SK-N-SH treated with all-trans-retinoic acid at 6 μM for 48 hours (cell line): ENCODE results near the gene IFIT3.

Experiments used
- ARNTL ChIP-seq: fragments of 450-650 bp; formaldehyde crosslinking; IDR thresholded peaks from 2 replicates; pipeline ENCODE4 v1.5.0; 2020; ENCODE audit warnings: low read depth, mild to moderate bottlenecking, moderate library complexity, borderline replicate concordance
- CSDC2 ChIP-seq: fragments of 250-450 bp; sonication (Bioruptor Pico); IDR thresholded peaks from 2 replicates; pipeline ENCODE4 v1.5.0; 2020; ENCODE audit warnings: mild to moderate bottlenecking, moderate library complexity
- CSRNP3 ChIP-seq: fragments of 250-450 bp; sonication (Bioruptor Pico); IDR thresholded peaks from 2 replicates; pipeline ENCODE4 v1.5.1; 2021; ENCODE audit warnings: mild to moderate bottlenecking, moderate library complexity
- ESRRG ChIP-seq: fragments of 250-450 bp; sonication (Bioruptor Pico); IDR thresholded peaks from 2 replicates; pipeline ENCODE4 v1.6.1; 2021; ENCODE audit warnings: mild to moderate bottlenecking
- OSR1 ChIP-seq: fragments of 250-450 bp; sonication (Bioruptor Pico); IDR thresholded peaks from 2 replicates; pipeline ENCODE4 v1.8.0; 2022; ENCODE audit warnings: moderate library complexity, mild to moderate bottlenecking, inconsistent platforms
- PATZ1 ChIP-seq: fragments of 250-450 bp; sonication (Bioruptor Pico); IDR thresholded peaks from 2 replicates; pipeline ENCODE4 v1.8.0; 2020; ENCODE audit warnings: mild to moderate bottlenecking, moderate library complexity, borderline replicate concordance
- RARB ChIP-seq: fragments of 250-450 bp; sonication (Bioruptor Pico); IDR thresholded peaks from 2 replicates; pipeline ENCODE4 v1.8.0; 2021; ENCODE audit warnings: mild to moderate bottlenecking, moderate library complexity
- TCF4 ChIP-seq: fragments of 250-450 bp; sonication (Bioruptor Pico); IDR thresholded peaks from 2 replicates; pipeline ENCODE4 v1.8.0; 2021; ENCODE audit warnings: mild to moderate bottlenecking, moderate library complexity, borderline replicate concordance
- TOX ChIP-seq: fragments of 250-450 bp; sonication (Bioruptor Pico); IDR thresholded peaks from 2 replicates; pipeline ENCODE4 v1.8.0; 2021; ENCODE audit warnings: mild to moderate bottlenecking, moderate library complexity, borderline replicate concordance
- ZC3H10 ChIP-seq: fragments of 250-450 bp; sonication (Bioruptor Pico); IDR thresholded peaks from 2 replicates; pipeline ENCODE4 v1.5.1; 2021; ENCODE audit warnings: mild to moderate bottlenecking, moderate library complexity
- ZFP3 ChIP-seq: fragments of 250-450 bp; sonication (Bioruptor Pico); IDR thresholded peaks from 2 replicates; pipeline ENCODE4 v1.5.0; 2020; ENCODE audit warnings: mild to moderate bottlenecking, moderate library complexity
- ZFP30 ChIP-seq: fragments of 450-650 bp; formaldehyde crosslinking; IDR thresholded peaks from 2 replicates; pipeline ENCODE4 v1.5.0; 2022; ENCODE audit warnings: mild to moderate bottlenecking, moderate library complexity
- ZNF565 ChIP-seq: fragments of 450-650 bp; formaldehyde crosslinking; conservative IDR thresholded peaks from 2 replicates; pipeline ENCODE4 v1.5.0; 2020; ENCODE audit warnings: low read depth, mild to moderate bottlenecking, moderate library complexity
- TF ChIP-seq, protein P1 (sequence below): fragments of 250-450 bp; sonication (Bioruptor Pico); IDR thresholded peaks from 2 replicates; pipeline ENCODE4 v1.5.1; 2020; ENCODE audit warnings: low read depth, mild to moderate bottlenecking, moderate library complexity

DNA sequence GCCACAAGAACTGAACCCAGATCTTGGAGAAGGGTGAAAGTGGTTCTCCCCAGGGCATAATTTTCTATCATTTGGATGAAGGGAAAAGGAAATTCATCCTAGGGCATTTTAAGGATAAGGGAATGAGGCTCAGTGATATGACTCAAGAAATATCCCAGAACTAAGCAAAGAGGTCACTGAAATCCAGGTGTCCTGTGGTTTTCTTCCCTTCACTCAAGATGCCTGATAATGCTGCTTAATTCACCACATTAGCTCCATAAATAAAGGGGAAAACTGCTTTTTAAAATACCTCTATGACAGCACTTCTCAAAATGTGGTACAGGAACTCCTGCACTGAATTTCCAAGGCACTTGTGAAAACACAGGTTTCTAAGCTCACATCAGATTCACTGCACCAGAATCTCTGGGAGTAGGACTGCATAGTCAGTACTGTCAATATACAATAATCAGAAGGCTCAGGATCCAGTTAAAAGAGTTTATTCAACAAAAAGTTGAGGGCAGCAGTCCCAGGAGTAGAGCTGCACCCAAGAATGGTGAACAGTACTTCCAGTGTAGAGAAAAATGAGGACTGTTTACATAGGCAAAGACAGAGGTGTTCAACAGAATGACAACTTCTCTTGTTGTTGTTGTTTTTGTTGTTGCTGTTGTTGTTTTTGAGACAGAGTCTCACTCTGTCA lies 2.9 kb downstream of the IFIT3 start:
- TF ChIP-seq ZFP30 (CRISPR knock-in tag) (no peak), ZFP3 (CRISPR knock-in tag) (no peak), ARNTL (no peak), TCF4 (CRISPR knock-in tag) (no peak), ZNF565 (CRISPR knock-in tag) (no peak), PATZ1 (CRISPR knock-in tag) (no peak), ESRRG (CRISPR knock-in tag) (no peak), RARB (CRISPR knock-in tag) (no peak), CSRNP3 (CRISPR knock-in tag) (no peak), OSR1 (CRISPR knock-in tag) (no peak), TOX (CRISPR knock-in tag) (no peak), CSDC2 (CRISPR knock-in tag) (no peak), ZC3H10 (CRISPR knock-in tag) (no peak)
- TF ChIP-seq, protein P1, sequence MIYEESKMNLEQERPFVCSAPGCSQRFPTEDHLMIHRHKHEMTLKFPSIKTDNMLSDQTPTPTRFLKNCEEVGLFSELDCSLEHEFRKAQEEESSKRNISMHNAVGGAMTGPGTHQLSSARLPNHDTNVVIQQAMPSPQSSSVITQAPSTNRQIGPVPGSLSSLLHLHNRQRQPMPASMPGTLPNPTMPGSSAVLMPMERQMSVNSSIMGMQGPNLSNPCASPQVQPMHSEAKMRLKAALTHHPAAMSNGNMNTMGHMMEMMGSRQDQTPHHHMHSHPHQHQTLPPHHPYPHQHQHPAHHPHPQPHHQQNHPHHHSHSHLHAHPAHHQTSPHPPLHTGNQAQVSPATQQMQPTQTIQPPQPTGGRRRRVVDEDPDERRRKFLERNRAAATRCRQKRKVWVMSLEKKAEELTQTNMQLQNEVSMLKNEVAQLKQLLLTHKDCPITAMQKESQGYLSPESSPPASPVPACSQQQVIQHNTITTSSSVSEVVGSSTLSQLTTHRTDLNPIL = no peak
